Fibroblast of lung (primary cell): ENCODE results near the gene KNDC1. TPM values are rescaled to one million over a fixed set of nuclear protein-coding genes. Genes with fewer than 3 reads are reported as not detected.

Experiments
- DNase-seq, 2 donors: peaks; one replicate each; pipeline versions ENCODE4 v3.0.0 to v3.0.0-alpha.2; 2010; ENCODE audit warnings: low read depth in 2 of 2
- H2AFZ ChIP-seq: 2 replicates; pipeline ENCODE4 v1.5.1; 2012; ENCODE audit warnings: low read length, control low read depth, inconsistent platforms
- H3K27ac ChIP-seq: 2 replicates; pipeline ENCODE4 v1.5.1; 2011; ENCODE audit warnings: low read length, control low read depth; ENCODE audit not compliant: insufficient read depth
- H3K27me3 ChIP-seq: 2 replicates; pipeline ENCODE4 v1.5.1; 2011; ENCODE audit warnings: mild to moderate bottlenecking, low read length; ENCODE audit not compliant: control insufficient read depth, insufficient read depth
- H3K36me3 ChIP-seq: 2 replicates; pipeline ENCODE4 v1.5.1; 2011; ENCODE audit warnings: low read length; ENCODE audit not compliant: control insufficient read depth, insufficient read depth
- H3K4me1 ChIP-seq: 2 replicates; pipeline ENCODE4 v1.5.1; 2011; ENCODE audit warnings: low read length; ENCODE audit not compliant: control insufficient read depth, insufficient read depth; ENCODE audit errors: extremely low read depth
- H3K4me2 ChIP-seq: 2 replicates; pipeline ENCODE4 v1.5.1; 2011; ENCODE audit warnings: low read length, control low read depth; ENCODE audit not compliant: insufficient read depth; ENCODE audit errors: extremely low read depth
- H3K4me3 ChIP-seq, 4 experiments: fragments of 200-600 bp in 1 of 4; sonication (generic) in 1 of 4; replicated peaks in 1 of 4; 2 replicates each; pipeline ENCODE4 v1.5.1; 2011 to 2016; ENCODE audit warnings: low read length in 4 of 4, low read depth in 3 of 4, mild to moderate bottlenecking in 3 of 4, control low read depth in 2 of 4, inconsistent platforms in 1 of 4, mixed read lengths in 1 of 4; ENCODE audit not compliant: insufficient read depth in 1 of 4; ENCODE audit errors: control extremely low read depth in 1 of 4
- H3K79me2 ChIP-seq: 2 replicates; pipeline ENCODE4 v1.5.1; 2012; ENCODE audit warnings: mild to moderate bottlenecking, low read length, inconsistent platforms; ENCODE audit not compliant: control insufficient read depth, insufficient read depth
- H3K9ac ChIP-seq: 2 replicates; pipeline ENCODE4 v1.5.1; 2011; ENCODE audit warnings: mild to moderate bottlenecking, low read length, control low read depth; ENCODE audit not compliant: insufficient read depth
- H3K9me3 ChIP-seq: 2 replicates; pipeline ENCODE4 v1.5.1; 2012; ENCODE audit warnings: low read depth, low read length; ENCODE audit not compliant: control insufficient read depth, insufficient read depth
- H4K20me1 ChIP-seq: 2 replicates; pipeline ENCODE4 v1.5.1; 2011; ENCODE audit warnings: low read length; ENCODE audit not compliant: control insufficient read depth, insufficient read depth; ENCODE audit errors: extremely low read depth
- CTCF ChIP-seq, 2 donors: IDR thresholded peaks in 1 of 2; conservative IDR thresholded peaks in 1 of 2; 1 replicate in 1 of 2; 2 replicates in 1 of 2; pipeline ENCODE4 v1.5.1; 2011 to 2012; ENCODE audit warnings: low read length in 2 of 2, control low read depth in 1 of 2, inconsistent platforms in 1 of 2, low read depth in 1 of 2, mild to moderate bottlenecking in 1 of 2
- EZH2 ChIP-seq: IDR thresholded peaks from 2 replicates; pipeline ENCODE4 v1.5.1; 2012; ENCODE audit warnings: low read length, control low read depth, mild to moderate bottlenecking; ENCODE audit errors: missing control alignments
- polyA plus RNA-seq, 2 donors: library from polyadenylated mRNA; depleted of rRNA in 1 of 2; stranded (reverse) in 1 of 2; unstranded in 1 of 2; fragments of >200 nt; gene quantifications; 2 replicates each; pipeline ENCODE4 v1.2.1, GENCODE V29; 2011 to 2012; ENCODE audit warnings: missing spikeins in 1 of 2
- total RNA-seq: library from RNA; depleted of rRNA; stranded (reverse); fragments of >200 nt; gene quantifications from 2 replicates; pipeline ENCODE4 v1.2.1, GENCODE V29; 2014

The KNDC1 gene
- total and polyA plus RNA-seq, 2 donors (not counting 1 experiment from before 2014, with no cell fraction given), result 0.20 to 0.50 TPM

DNA sequence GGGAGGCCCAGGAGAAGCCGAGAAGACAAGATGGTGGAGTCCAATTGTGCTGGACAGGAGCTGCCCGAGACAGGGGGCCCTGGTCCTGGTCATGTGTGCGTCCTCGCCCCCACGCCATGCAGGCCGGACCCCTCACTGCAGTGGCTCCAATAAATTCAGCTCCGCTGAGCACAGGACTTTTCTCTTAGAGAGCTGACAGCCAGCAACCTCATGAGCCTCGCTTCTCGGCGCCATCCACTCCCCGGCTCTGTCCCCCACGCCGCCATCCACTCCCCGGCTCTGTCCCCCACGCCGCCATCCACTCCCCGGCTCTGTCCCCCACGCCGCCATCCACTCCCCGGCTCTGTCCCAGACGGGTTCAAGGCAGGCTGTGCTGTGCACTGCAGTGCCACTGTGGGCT is 67.2 kb downstream of the KNDC1 start:
- Histone ChIP-seq H3K4me1 (no peaks in the 10 kb centered on the region), H3K9me3 (no peaks in the 10 kb centered on the region), H3K27ac (no peak overlapping the region), H3K4me2 (no peak overlapping the region), H2AFZ (no peak overlapping the region), H3K79me2 (no peaks in the 10 kb centered on the region), H3K36me3 (no peaks in the 10 kb centered on the region), H3K4me3 (no peak overlapping the region), H3K9ac (no peak overlapping the region), H3K27me3 (peaks cover 14% of the 10 kb centered on the region), H4K20me1 (no peaks in the 10 kb centered on the region)
- TF ChIP-seq CTCF (conservative IDR thresholded peaks at IDR 0.05 in 1 of 2, IDR thresholded peaks at IDR 0.05 in 1 of 2; ENCODE audit: low read depth in 1 of 2, low read length in 2 of 2), result no peak
- TF ChIP-seq EZH2, result no peak
- DNase-seq, result no peak

- H3K27me3 ChIP-seq, result peaks cover 21% of the 10 kb centered on the region
- DNase-seq, result no peak
- no peaks in the 10 kb centered on the region for H3K4me1 ChIP-seq
- no peaks in the 10 kb centered on the region for H3K79me2 ChIP-seq
- no peak overlapping the region for H3K9ac ChIP-seq
- no peak overlapping the region for H3K4me2 ChIP-seq
- H3K9me3 ChIP-seq, result no peaks in the 10 kb centered on the region
- TF ChIP-seq EZH2 (peak; percentile 82), CTCF (conservative IDR thresholded peaks at IDR 0.05 in 1 of 2, IDR thresholded peaks at IDR 0.05 in 1 of 2; ENCODE audit: low read depth in 1 of 2, low read length in 2 of 2) (no peak)
- H3K27ac ChIP-seq, result no peak overlapping the region
- no peaks in the 10 kb centered on the region for H4K20me1 ChIP-seq
- no peaks in the 10 kb centered on the region for H3K36me3 ChIP-seq
- H3K4me3 ChIP-seq, result no peak overlapping the region
- no peak overlapping the region for H2AFZ ChIP-seq
These were observed 69.4 kb downstream of the KNDC1 start for GRCh38 chr10:133229265-133230043.

DNA sequence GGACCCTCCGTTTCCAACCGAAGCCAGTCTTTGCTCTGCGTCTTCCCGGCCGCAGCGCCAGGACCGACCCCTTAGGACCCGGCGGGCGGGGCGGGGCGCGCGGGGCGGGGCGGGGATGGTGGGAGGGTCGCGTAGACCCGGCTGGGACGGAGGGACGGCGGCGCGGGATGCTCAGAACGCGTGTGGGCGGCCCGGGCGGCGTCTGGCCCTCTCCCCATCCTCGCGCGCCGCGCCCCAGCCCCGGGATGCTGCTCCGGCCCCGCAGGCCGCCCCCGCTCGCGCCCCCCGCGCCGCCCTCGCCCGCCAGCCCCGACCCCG is 70.0 kb downstream of the KNDC1 start, which contains the start of gene UTF1:
UTF1 (plus strand) TSS at position 174 of the 318 bp plus-strand sequence; CDS start at position 246, 72 bp downstream.
- Histone ChIP-seq H3K9me3 (no peaks in the 10 kb centered on the region), H3K9ac (no peak within 1 kb of the TSS), H2AFZ (no peak within 1 kb of the TSS), H3K27me3 (peaks cover 22% of the 10 kb centered on the region), H3K27ac (no peak within 1 kb of the TSS), H3K4me2 (no peak within 1 kb of the TSS), H4K20me1 (no peaks in the 10 kb centered on the region), H3K36me3 (no peaks in the 10 kb centered on the region), H3K4me3 (no peak within 1 kb of the TSS), H3K4me1 (no peaks in the 10 kb centered on the region), H3K79me2 (no peaks in the 10 kb centered on the region)
- DNase-seq, result no peak
- TF ChIP-seq EZH2, result no peak
- no peak for TF ChIP-seq CTCF (conservative IDR thresholded peaks at IDR 0.05 in 1 of 2, IDR thresholded peaks at IDR 0.05 in 1 of 2; ENCODE audit: low read depth in 1 of 2, low read length in 2 of 2)
